ACC112 (cell line): ENCODE measurements around the gene RHEX.

Experiments used
- H2AFZ ChIP-seq: fragments of 200-600 bp; sonication (generic); one replicate; pipeline ENCODE4 v1.6.0; 2017; ENCODE audit warnings: antibody characterized with exemption, low read length; ENCODE audit not compliant: unreplicated experiment
- H3K27ac ChIP-seq: fragments of 200-600 bp; sonication (generic); 2 replicates; pipeline ENCODE4 v1.5.1; 2014; ENCODE audit warnings: low read depth, mild to moderate bottlenecking, antibody characterized with exemption, low read length, moderate library complexity
- H3K27me3 ChIP-seq: fragments of 200-600 bp; sonication (generic); 2 replicates; pipeline ENCODE4 v1.6.1; 2014; ENCODE audit warnings: mild to moderate bottlenecking, antibody characterized with exemption, low read length, moderate library complexity, mixed read lengths; ENCODE audit not compliant: insufficient read depth
- H3K36me3 ChIP-seq: fragments of 200-600 bp; sonication (generic); 2 replicates; pipeline ENCODE4 v1.6.1; 2016; ENCODE audit warnings: mild to moderate bottlenecking, antibody characterized with exemption, low read length, moderate library complexity, mixed read lengths; ENCODE audit not compliant: insufficient read depth
- H3K4me1 ChIP-seq: fragments of 200-600 bp; sonication (generic); one replicate; pipeline ENCODE4 v1.6.1; 2016; ENCODE audit warnings: low read length, mixed read lengths; ENCODE audit not compliant: insufficient read depth, unreplicated experiment, control insufficient read depth
- H3K4me3 ChIP-seq: fragments of 200-600 bp; sonication (generic); 2 replicates; pipeline ENCODE4 v1.5.1; 2014; ENCODE audit warnings: mild to moderate bottlenecking, low read depth, low read length
- H3K79me2 ChIP-seq: fragments of 200-600 bp; sonication (generic); one replicate; pipeline ENCODE4 v1.6.0; 2016; ENCODE audit warnings: low read length; ENCODE audit not compliant: control insufficient read depth, unreplicated experiment, insufficient read depth

RHEX gene

GRCh38 chr1:206013026-206013795, 39.8 kb upstream of the RHEX start:
- Histone ChIP-seq H3K36me3 (no peaks in the 10 kb centered on the region), H3K27ac (no peak overlapping the region), H3K4me3 (no peak overlapping the region), H3K4me1 (no peaks in the 10 kb centered on the region), H3K79me2 (no peaks in the 10 kb centered on the region), H2AFZ (no peak overlapping the region), H3K27me3 (no peaks in the 10 kb centered on the region)

GRCh38 chr1:206014601-206015000, 38.4 kb upstream of the RHEX start:
- no peaks in the 10 kb centered on the region for H3K27me3 ChIP-seq
- no peaks in the 10 kb centered on the region for H3K36me3 ChIP-seq
- no peak overlapping the region for H2AFZ ChIP-seq
- H3K27ac ChIP-seq, result no peak overlapping the region
- no peaks in the 10 kb centered on the region for H3K4me1 ChIP-seq
- no peak overlapping the region for H3K4me3 ChIP-seq
- no peaks in the 10 kb centered on the region for H3K79me2 ChIP-seq

DNA sequence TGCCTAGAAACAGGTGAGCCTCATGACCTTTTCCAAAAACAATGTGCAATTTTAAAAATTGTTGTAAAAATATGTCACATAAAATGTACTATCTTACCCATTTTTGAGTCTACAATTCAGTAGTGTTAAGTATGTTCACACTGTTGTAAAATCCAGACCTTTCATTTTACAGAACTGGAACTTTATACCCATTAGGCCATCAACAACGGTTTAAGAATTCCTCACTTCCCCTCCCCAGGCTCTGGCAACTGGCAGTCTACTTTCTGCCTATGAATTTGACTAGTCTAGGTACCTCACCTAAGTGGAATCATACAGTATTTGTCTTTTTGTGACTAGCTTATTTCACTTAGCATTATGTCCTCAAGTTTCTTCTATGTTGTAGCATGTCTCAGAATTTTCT, 37.9 kb upstream of the RHEX start:
- Histone ChIP-seq H3K36me3 (no peaks in the 10 kb centered on the region), H3K79me2 (no peaks in the 10 kb centered on the region), H3K27ac (no peak overlapping the region), H3K4me3 (no peak overlapping the region), H3K27me3 (no peaks in the 10 kb centered on the region), H3K4me1 (no peaks in the 10 kb centered on the region), H2AFZ (no peak overlapping the region)

GRCh38 chr1:206020393-206021007, 32.5 kb upstream of the RHEX start:
- H3K79me2 ChIP-seq, result no peaks in the 10 kb centered on the region
- H3K36me3 ChIP-seq, result no peaks in the 10 kb centered on the region
- H3K4me1 ChIP-seq, result peaks cover 14% of the 10 kb centered on the region
- no peak overlapping the region for H2AFZ ChIP-seq
- no peak overlapping the region for H3K27ac ChIP-seq
- no peaks in the 10 kb centered on the region for H3K27me3 ChIP-seq
- no peak overlapping the region for H3K4me3 ChIP-seq

DNA sequence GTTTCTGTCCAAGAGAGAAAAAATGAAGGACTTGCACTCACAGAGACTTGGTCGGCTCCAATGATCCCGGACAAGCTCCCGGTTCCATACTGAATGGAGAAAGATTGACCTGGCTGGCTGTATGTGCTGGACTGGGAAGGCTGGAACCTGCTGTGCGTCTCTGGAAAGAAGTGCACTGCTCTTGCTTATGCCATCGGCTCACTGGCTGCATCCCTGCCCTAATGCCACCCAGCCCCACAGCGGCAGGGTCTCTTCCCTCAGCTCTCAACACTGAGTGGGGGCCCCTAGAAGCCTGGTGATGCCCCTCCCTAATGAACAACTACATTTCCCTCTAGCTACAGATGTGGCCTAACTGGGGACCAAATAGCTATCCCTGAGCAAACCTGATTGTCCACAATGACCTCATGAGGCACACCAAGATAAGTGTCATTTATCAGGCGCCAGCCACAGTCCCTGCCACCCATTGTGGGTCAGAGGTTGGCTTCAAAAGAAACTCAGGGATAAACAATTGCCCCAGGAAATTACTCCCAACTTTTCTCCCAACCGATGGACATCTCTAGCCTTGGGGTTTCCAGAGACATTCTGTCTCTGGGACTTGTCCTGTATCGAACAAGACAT, 31.9 kb upstream of the RHEX start:
- no peak overlapping the region for H3K4me3 ChIP-seq
- H3K4me1 ChIP-seq, result peaks cover 14% of the 10 kb centered on the region
- H3K27ac ChIP-seq, result no peak overlapping the region
- no peaks in the 10 kb centered on the region for H3K79me2 ChIP-seq
- H2AFZ ChIP-seq, result no peak overlapping the region
- H3K27me3 ChIP-seq, result no peaks in the 10 kb centered on the region
- no peaks in the 10 kb centered on the region for H3K36me3 ChIP-seq

DNA sequence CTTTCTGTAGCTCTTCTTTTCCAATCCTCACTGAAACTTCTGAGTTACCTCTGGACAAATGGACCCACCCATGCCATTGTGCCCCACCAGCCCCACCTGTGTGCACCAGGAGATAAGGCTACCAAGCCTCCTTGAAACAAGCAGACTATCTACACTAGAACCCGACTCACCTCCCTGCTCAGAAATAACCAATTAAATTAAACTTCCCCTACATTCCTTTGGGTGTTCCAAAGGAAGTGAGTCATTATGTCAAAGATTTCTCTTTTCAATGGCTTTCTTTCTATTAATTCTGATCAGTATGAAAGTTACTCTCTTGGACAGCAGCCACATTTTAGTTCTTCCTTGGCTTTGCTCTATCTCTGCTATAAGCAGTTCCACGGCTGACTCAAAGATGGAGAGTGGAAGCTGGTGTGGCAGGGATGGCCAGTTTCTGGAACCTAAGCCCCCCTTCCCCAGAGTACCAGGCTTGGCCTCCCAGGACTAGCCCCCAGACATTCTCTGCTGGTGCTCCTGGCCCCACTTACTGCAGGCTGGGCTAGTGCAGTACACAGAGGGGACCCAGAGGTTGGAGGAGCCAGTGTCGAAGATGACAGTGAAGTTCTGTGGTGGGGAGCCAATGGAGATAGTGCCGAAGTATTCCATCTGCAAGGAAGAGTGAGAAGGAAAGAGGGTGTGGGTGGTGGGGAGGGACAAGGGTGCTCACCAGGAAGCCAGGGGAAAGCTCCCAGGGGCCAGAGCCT, 31.2 kb upstream of the RHEX start:
- H3K4me1 ChIP-seq, result peaks cover 14% of the 10 kb centered on the region

GRCh38 chr1:206022766-206023165, 30.2 kb upstream of the RHEX start:
- no peaks in the 10 kb centered on the region for H3K36me3 ChIP-seq
- no peaks in the 10 kb centered on the region for H3K27me3 ChIP-seq
- H3K79me2 ChIP-seq, result no peaks in the 10 kb centered on the region
- peaks cover 14% of the 10 kb centered on the region for H3K4me1 ChIP-seq
- H3K4me3 ChIP-seq, result no peak overlapping the region
- no peak overlapping the region for H3K27ac ChIP-seq
- no peak overlapping the region for H2AFZ ChIP-seq

More for the DNA sequence above, 31.2 kb upstream of the RHEX start:
- no peak overlapping the region for H3K27ac ChIP-seq
- no peaks in the 10 kb centered on the region for H3K27me3 ChIP-seq
- no peaks in the 10 kb centered on the region for H3K79me2 ChIP-seq
- H3K36me3 ChIP-seq, result no peaks in the 10 kb centered on the region
- H2AFZ ChIP-seq, result no peak overlapping the region
- H3K4me3 ChIP-seq, result peak overlapping the region; percentile 26; the same call in 1 of the 2 replicates

DNA sequence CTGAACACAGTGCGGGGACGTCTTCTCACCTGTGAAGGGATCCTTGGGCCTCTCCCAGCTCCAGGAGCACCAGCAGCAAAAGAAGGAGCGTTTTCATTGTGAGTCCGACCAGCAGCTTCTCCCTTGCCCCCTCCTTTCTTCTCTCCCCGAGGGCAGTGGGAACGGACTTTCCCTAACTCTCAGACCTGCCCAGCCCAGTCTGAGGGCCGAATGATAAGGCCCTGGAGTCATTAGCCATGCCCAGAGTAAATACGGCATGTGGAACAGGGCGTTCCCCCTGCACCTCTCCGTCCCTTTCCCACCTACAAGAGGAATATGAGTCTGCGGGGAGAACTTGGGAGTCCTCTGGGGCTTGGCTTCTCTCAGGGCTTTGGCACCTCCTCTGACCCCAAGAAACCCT, 29.3 kb upstream of the RHEX start, which contains the start of gene CTSE:
TSS of gene CTSE (minus strand) at position 201 of the 400 bp plus-strand sequence. CDS start at position 97, 104 bp downstream.
- Histone ChIP-seq H3K27ac (no peak within 1 kb of the TSS), H2AFZ (no peak within 1 kb of the TSS), H3K79me2 (no peaks in the 10 kb centered on the region), H3K4me3 (no peak within 1 kb of the TSS), H3K36me3 (no peaks in the 10 kb centered on the region), H3K27me3 (peaks cover 9% of the 10 kb centered on the region), H3K4me1 (peaks cover 14% of the 10 kb centered on the region)

GRCh38 chr1:206025283-206025820, 27.6 kb upstream of the RHEX start:
- no peaks in the 10 kb centered on the region for H3K36me3 ChIP-seq
- H2AFZ ChIP-seq, result no peak overlapping the region
- no peak overlapping the region for H3K27ac ChIP-seq
- no peak overlapping the region for H3K4me3 ChIP-seq
- no peaks in the 10 kb centered on the region for H3K79me2 ChIP-seq
- peaks cover 14% of the 10 kb centered on the region for H3K4me1 ChIP-seq
- peaks cover 18% of the 10 kb centered on the region for H3K27me3 ChIP-seq

GRCh38 chr1:206029484-206029883, 23.5 kb upstream of the RHEX start:
- Histone ChIP-seq H3K4me1 (no peaks in the 10 kb centered on the region), H2AFZ (no peak overlapping the region), H3K27ac (no peak overlapping the region), H3K4me3 (no peak overlapping the region), H3K36me3 (no peaks in the 10 kb centered on the region), H3K79me2 (no peaks in the 10 kb centered on the region), H3K27me3 (peaks cover 18% of the 10 kb centered on the region)
